HepG2 (cell line): ENCODE measurements around the gene EIF4H. TPM values are rescaled to one million over a fixed set of nuclear protein-coding genes. Genes with fewer than 3 reads are reported as not detected.

ENCODE experiments used
- CCAR2 ChIP-seq: fragments of 200-400 bp; formaldehyde crosslinking; optimal IDR thresholded peaks from 2 replicates; pipeline ENCODE3; 2018; ENCODE audit warnings: low read depth, mild to moderate bottlenecking, low read length, moderate library complexity
- FOXA1 ChIP-seq, 2 experiments: fragments of 450-650 bp in 1 of 2; sonication (generic) in 1 of 2; formaldehyde crosslinking in 1 of 2; IDR thresholded peaks; 2 replicates each; pipeline versions ENCODE4 v1.4.0 to v1.6.1; 2016 to 2020; ENCODE audit warnings: missing genetic modification reagents in 1 of 2
- FOXM1 ChIP-seq: sonication (generic); formaldehyde crosslinking; IDR thresholded peaks from 2 replicates; pipeline ENCODE4 v1.5.0; 2020; ENCODE audit warnings: missing genetic modification reagents
- HMGA1 ChIP-seq: sonication (generic); formaldehyde crosslinking; conservative IDR thresholded peaks from 2 replicates; pipeline ENCODE4 v1.4.0; 2020; ENCODE audit warnings: missing genetic modification reagents
- HOXA5 ChIP-seq: sonication (generic); formaldehyde crosslinking; IDR thresholded peaks from 2 replicates; pipeline ENCODE4 v1.4.0; 2020; ENCODE audit warnings: missing genetic modification reagents
- IRF2 ChIP-seq: IDR thresholded peaks from 2 replicates; pipeline ENCODE4 v1.6.1; 2018; ENCODE audit warnings: missing genetic modification reagents, missing compliant biosample characterization
- JARID2 ChIP-seq: sonication (generic); formaldehyde crosslinking; IDR thresholded peaks from 2 replicates; pipeline ENCODE4 v1.8.1; 2023; ENCODE audit warnings: missing genetic modification reagents, inconsistent platforms; ENCODE audit not compliant: insufficient replicate concordance
- MATR3 ChIP-seq: sonication (generic); formaldehyde crosslinking; IDR thresholded peaks from 2 replicates; pipeline ENCODE4 v1.4.0; 2020; ENCODE audit warnings: missing genetic modification reagents
- NFE2L1 ChIP-seq: sonication (generic); formaldehyde crosslinking; IDR thresholded peaks from 2 replicates; pipeline ENCODE4 v1.4.0; 2020; ENCODE audit warnings: missing genetic modification reagents, mild to moderate bottlenecking, borderline replicate concordance
- SIX1 ChIP-seq: sonication (generic); formaldehyde crosslinking; IDR thresholded peaks from 2 replicates; pipeline ENCODE4 v1.4.0; 2020; ENCODE audit warnings: missing genetic modification reagents, borderline replicate concordance
- SMC3 ChIP-seq: IDR thresholded peaks from 2 replicates; pipeline ENCODE4 v1.6.1; 2011; ENCODE audit warnings: low read length, improper control_type of control experiment
- ZBTB38 ChIP-seq: sonication (generic); formaldehyde crosslinking; IDR thresholded peaks from 2 replicates; pipeline ENCODE4 v1.5.1; 2020; ENCODE audit warnings: mild to moderate bottlenecking, missing genetic modification reagents
- ZFP1 ChIP-seq: IDR thresholded peaks from 2 replicates; pipeline ENCODE4 v1.6.1; 2016
- ZNF24 ChIP-seq: fragments of 450-650 bp; IDR thresholded peaks from 2 replicates; pipeline ENCODE4 v1.6.1; 2017; ENCODE audit warnings: antibody characterized with exemption, mild to moderate bottlenecking
- ZNF546 ChIP-seq: sonication (generic); formaldehyde crosslinking; conservative IDR thresholded peaks from 2 replicates; pipeline ENCODE4 v1.8.1; 2023; ENCODE audit warnings: mild to moderate bottlenecking, missing genetic modification reagents
- polyA plus RNA-seq, 8 experiments: library from polyadenylated mRNA; depleted of rRNA in 3 of 8; stranded (reverse) in 7 of 8; unstranded in 1 of 8; fragments of >200 nt; fragmentation: Illumina TruSeq in 4 of 8; extraction: Trizol in 4 of 8; gene quantifications; 2 replicates each; pipeline versions ENCODE4 v1.2.1 to v1.2.3, GENCODE V29; 2011 to 2016; ENCODE audit warnings: low read depth in 4 of 8, missing spikeins in 1 of 8, mixed read lengths in 1 of 8; ENCODE audit not compliant: insufficient read depth in 1 of 8
- total RNA-seq, 5 experiments: library from RNA; depleted of rRNA; stranded (reverse); fragments of >200 nt; fragmentation: Illumina TruSeq; extraction: Trizol; gene quantifications; 2 replicates each; pipeline ENCODE4 v1.2.3, GENCODE V29; 2016; ENCODE audit warnings: low read depth in 1 of 5
- TF ChIP-seq, protein P1 (sequence below): sonication (generic); formaldehyde crosslinking; IDR thresholded peaks from 2 replicates; pipeline ENCODE4 v1.5.0; 2020; ENCODE audit warnings: missing genetic modification reagents, mild to moderate bottlenecking, borderline replicate concordance
- TF ChIP-seq, protein P2 (sequence below): sonication (generic); formaldehyde crosslinking; IDR thresholded peaks from 2 replicates; pipeline ENCODE4 v1.9.0; 2021; ENCODE audit warnings: missing genetic modification reagents, borderline replicate concordance
- TF ChIP-seq, protein P3 (sequence below): sonication (generic); formaldehyde crosslinking; IDR thresholded peaks from 2 replicates; pipeline ENCODE4 v1.4.0; 2020; ENCODE audit warnings: missing genetic modification reagents
- TF ChIP-seq, protein P4 (sequence below): sonication (generic); formaldehyde crosslinking; IDR thresholded peaks from 2 replicates; pipeline ENCODE4 v1.8.0; 2023; ENCODE audit warnings: mild to moderate bottlenecking, missing genetic modification reagents
- TF ChIP-seq, protein P5 (sequence below): sonication (generic); formaldehyde crosslinking; IDR thresholded peaks from 2 replicates; pipeline ENCODE4 v1.5.1; 2020; ENCODE audit warnings: missing genetic modification reagents, mild to moderate bottlenecking, borderline replicate concordance

EIF4H gene
- total and polyA plus RNA-seq, 2 of the 13 experiments (the other 11 are each of a cell fraction or from before 2014, with no cell fraction given) = 232 to 321 TPM

DNA sequence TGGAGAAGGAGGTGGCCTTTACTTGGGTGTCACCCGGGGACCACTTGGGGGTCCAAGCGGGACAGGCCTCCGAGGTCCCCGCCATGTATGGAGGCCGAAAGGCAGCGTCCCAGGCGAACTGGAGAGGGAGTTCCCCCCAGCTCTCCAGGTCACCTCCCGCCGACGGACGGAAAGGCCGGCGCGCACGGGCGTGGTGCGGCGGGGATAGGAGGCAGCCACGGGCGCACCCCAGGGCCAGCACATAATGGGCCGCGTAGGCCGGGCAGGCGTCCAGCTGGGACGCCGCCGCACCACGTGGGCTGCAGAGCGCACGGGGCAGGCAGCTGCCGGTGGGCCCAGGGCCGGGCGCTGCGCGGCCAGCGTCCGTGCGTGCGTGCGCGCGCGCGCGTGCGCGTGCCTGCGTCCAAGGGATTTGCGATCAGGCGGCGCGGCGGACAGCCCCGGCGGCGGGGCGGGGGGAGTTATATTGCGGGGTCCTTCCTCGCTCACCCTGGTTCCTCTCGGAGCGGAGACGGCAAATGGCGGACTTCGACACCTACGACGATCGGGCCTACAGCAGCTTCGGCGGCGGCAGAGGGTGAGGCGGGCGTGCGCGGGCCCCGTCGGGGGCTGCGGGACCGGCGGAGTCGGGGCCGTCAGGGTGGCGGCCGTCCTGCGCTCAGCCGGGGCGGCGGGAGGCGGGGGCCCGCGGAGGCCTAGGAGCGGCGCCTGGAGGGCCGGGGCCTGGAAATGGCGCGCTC, at the start of gene EIF4H (continued):
- TF ChIP-seq, protein P1, sequence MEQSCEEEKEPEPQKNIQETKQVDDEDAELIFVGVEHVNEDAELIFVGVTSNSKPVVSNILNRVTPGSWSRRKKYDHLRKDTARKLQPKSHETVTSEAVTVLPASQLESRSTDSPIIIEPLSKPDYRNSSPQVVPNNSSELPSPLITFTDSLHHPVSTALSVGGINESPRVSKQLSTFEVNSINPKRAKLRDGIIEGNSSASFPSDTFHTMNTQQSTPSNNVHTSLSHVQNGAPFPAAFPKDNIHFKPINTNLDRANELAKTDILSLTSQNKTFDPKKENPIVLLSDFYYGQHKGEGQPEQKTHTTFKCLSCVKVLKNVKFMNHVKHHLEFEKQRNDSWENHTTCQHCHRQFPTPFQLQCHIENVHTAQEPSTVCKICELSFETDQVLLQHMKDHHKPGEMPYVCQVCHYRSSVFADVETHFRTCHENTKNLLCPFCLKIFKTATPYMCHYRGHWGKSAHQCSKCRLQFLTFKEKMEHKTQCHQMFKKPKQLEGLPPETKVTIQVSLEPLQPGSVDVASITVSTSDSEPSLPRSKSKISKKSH (CRISPR knock-in tag) = peak; percentile 63; the same call in 1 of the 2 replicates
- no peak for TF ChIP-seq ZNF24
- TF ChIP-seq CCAR2 = no peak
- TF ChIP-seq JARID2 (CRISPR knock-in tag) = no peak
- TF ChIP-seq ZNF546 (CRISPR knock-in tag) = peak; percentile 24; the same call in 1 of the 2 replicates
- no peak for TF ChIP-seq SIX1
- peak; percentile 47; the same call in 1 of the 2 replicates for TF ChIP-seq FOXM1 (CRISPR knock-in tag)
- TF ChIP-seq ZBTB38 (CRISPR knock-in tag) = peak; percentile 58; the same call in 1 of the 2 replicates
- TF ChIP-seq FOXA1 (IDR thresholded peaks at IDR 0.05) = no peak
- TF ChIP-seq FOXA1 (CRISPR knock-in tag; IDR thresholded peaks at IDR 0.05) = no peak
- no peak for TF ChIP-seq HMGA1 (CRISPR knock-in tag)
- TF ChIP-seq, protein P2, sequence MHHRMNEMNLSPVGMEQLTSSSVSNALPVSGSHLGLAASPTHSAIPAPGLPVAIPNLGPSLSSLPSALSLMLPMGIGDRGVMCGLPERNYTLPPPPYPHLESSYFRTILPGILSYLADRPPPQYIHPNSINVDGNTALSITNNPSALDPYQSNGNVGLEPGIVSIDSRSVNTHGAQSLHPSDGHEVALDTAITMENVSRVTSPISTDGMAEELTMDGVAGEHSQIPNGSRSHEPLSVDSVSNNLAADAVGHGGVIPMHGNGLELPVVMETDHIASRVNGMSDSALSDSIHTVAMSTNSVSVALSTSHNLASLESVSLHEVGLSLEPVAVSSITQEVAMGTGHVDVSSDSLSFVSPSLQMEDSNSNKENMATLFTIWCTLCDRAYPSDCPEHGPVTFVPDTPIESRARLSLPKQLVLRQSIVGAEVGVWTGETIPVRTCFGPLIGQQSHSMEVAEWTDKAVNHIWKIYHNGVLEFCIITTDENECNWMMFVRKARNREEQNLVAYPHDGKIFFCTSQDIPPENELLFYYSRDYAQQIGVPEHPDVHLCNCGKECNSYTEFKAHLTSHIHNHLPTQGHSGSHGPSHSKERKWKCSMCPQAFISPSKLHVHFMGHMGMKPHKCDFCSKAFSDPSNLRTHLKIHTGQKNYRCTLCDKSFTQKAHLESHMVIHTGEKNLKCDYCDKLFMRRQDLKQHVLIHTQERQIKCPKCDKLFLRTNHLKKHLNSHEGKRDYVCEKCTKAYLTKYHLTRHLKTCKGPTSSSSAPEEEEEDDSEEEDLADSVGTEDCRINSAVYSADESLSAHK (CRISPR knock-in tag) = no peak
- TF ChIP-seq, protein P3, sequence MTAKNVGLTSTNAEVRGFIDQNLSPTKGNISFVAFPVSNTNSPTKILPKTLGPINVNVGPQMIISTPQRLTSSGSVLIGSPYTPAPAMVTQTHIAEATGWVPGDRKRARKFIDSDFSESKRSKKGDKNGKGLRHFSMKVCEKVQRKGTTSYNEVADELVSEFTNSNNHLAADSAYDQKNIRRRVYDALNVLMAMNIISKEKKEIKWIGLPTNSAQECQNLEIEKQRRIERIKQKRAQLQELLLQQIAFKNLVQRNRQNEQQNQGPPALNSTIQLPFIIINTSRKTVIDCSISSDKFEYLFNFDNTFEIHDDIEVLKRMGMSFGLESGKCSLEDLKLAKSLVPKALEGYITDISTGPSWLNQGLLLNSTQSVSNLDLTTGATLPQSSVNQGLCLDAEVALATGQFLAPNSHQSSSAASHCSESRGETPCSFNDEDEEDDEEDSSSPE (CRISPR knock-in tag) = peak; percentile 55; the same call in 1 of the 2 replicates
- no peak for TF ChIP-seq MATR3
- no peak for TF ChIP-seq NFE2L1
- no peak for TF ChIP-seq ZFP1 (CRISPR knock-in tag)
- TF ChIP-seq, protein P4, sequence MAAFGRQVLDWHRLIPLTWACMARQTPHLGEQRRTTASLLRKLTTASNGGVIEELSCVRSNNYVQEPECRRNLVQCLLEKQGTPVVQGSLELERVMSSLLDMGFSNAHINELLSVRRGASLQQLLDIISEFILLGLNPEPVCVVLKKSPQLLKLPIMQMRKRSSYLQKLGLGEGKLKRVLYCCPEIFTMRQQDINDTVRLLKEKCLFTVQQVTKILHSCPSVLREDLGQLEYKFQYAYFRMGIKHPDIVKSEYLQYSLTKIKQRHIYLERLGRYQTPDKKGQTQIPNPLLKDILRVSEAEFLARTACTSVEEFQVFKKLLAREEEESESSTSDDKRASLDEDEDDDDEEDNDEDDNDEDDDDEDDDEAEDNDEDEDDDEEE (CRISPR knock-in tag) = no peak
- TF ChIP-seq, protein P5, sequence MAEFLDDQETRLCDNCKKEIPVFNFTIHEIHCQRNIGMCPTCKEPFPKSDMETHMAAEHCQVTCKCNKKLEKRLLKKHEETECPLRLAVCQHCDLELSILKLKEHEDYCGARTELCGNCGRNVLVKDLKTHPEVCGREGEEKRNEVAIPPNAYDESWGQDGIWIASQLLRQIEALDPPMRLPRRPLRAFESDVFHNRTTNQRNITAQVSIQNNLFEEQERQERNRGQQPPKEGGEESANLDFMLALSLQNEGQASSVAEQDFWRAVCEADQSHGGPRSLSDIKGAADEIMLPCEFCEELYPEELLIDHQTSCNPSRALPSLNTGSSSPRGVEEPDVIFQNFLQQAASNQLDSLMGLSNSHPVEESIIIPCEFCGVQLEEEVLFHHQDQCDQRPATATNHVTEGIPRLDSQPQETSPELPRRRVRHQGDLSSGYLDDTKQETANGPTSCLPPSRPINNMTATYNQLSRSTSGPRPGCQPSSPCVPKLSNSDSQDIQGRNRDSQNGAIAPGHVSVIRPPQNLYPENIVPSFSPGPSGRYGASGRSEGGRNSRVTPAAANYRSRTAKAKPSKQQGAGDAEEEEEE (CRISPR knock-in tag) = no peak
- TF ChIP-seq IRF2 (CRISPR knock-in tag) = peak; percentile 41; the same call in 1 of the 2 replicates
- no peak for TF ChIP-seq SMC3
- TF ChIP-seq HOXA5 (CRISPR knock-in tag) = peak; percentile 83; the same call in 1 of the 2 replicates
